ENCODE results near the gene LENG8.

The LENG8 gene

GRCh38 chr19:54470276-54470887 lies 21.4 kb downstream of the LENG8 start:
- no peaks in the 10 kb centered on the region for H3K9me3 ChIP-seq (ENCODE audit: severe bottlenecking)
- DNase-seq (ENCODE audit: low spot score) (no peak), ATAC-seq (ENCODE audit: low read depth) (no peak)
- H3K27ac ChIP-seq (ENCODE audit: poor library complexity, severe bottlenecking) = no peak overlapping the region
- no peak for TF ChIP-seq CTCF (IDR thresholded peaks at IDR 0.05; ENCODE audit: poor library complexity, severe bottlenecking)
- H3K36me3 ChIP-seq (ENCODE audit: low read depth) = no peaks in the 10 kb centered on the region
- H3K4me1 ChIP-seq (ENCODE audit: insufficient read depth, poor library complexity, severe bottlenecking) = peaks cover 13% of the 10 kb centered on the region
- H3K4me3 ChIP-seq (ENCODE audit: severe bottlenecking) = no peak overlapping the region
- no peaks in the 10 kb centered on the region for H3K27me3 ChIP-seq (ENCODE audit: insufficient read depth, poor library complexity, severe bottlenecking)

- ATAC-seq (ENCODE audit: low read depth) (peak; percentile 34; the same call in 2 of the 3 replicates), DNase-seq (ENCODE audit: low spot score) (peak; percentile 67)
- peak overlapping the region; percentile 25 for H3K4me3 ChIP-seq (ENCODE audit: severe bottlenecking)
- no peak for TF ChIP-seq CTCF (IDR thresholded peaks at IDR 0.05; ENCODE audit: poor library complexity, severe bottlenecking)
- no peaks in the 10 kb centered on the region for H3K36me3 ChIP-seq (ENCODE audit: low read depth)
- peaks cover 13% of the 10 kb centered on the region for H3K4me1 ChIP-seq (ENCODE audit: insufficient read depth, poor library complexity, severe bottlenecking)
- H3K27ac ChIP-seq (ENCODE audit: poor library complexity, severe bottlenecking) = peak overlapping the region; percentile 29
- no peaks in the 10 kb centered on the region for H3K9me3 ChIP-seq (ENCODE audit: severe bottlenecking)
- no peaks in the 10 kb centered on the region for H3K27me3 ChIP-seq (ENCODE audit: insufficient read depth, poor library complexity, severe bottlenecking)
Observed at GRCh38 chr19:54470991-54471782, 22.2 kb downstream of the LENG8 start.

GRCh38 chr19:54473071-54473891 lies 24.3 kb downstream of the LENG8 start, which contains the start of gene CDC42EP5:
Gene CDC42EP5 (minus strand): TSS chr19:54473296. CDS start chr19:54465547, 7,749 bp downstream.
- Histone ChIP-seq H3K27ac (ENCODE audit: poor library complexity, severe bottlenecking) (peak within 1 kb of the TSS; percentile 34), H3K9me3 (ENCODE audit: severe bottlenecking) (no peaks in the 10 kb centered on the region), H3K4me3 (ENCODE audit: severe bottlenecking) (peak within 1 kb of the TSS; percentile 28), H3K36me3 (ENCODE audit: low read depth) (no peaks in the 10 kb centered on the region), H3K4me1 (ENCODE audit: insufficient read depth, poor library complexity, severe bottlenecking) (peaks cover 13% of the 10 kb centered on the region), H3K27me3 (ENCODE audit: insufficient read depth, poor library complexity, severe bottlenecking) (no peaks in the 10 kb centered on the region)
- DNase-seq (ENCODE audit: low spot score) = no peak
- ATAC-seq (ENCODE audit: low read depth) = peak; percentile 72
- no peak for TF ChIP-seq CTCF (IDR thresholded peaks at IDR 0.05; ENCODE audit: poor library complexity, severe bottlenecking)

- Histone ChIP-seq H3K4me3 (ENCODE audit: severe bottlenecking) (no peak overlapping the region), H3K27me3 (ENCODE audit: insufficient read depth, poor library complexity, severe bottlenecking) (no peaks in the 10 kb centered on the region), H3K4me1 (ENCODE audit: insufficient read depth, poor library complexity, severe bottlenecking) (peaks cover 13% of the 10 kb centered on the region), H3K36me3 (ENCODE audit: low read depth) (no peaks in the 10 kb centered on the region), H3K27ac (ENCODE audit: poor library complexity, severe bottlenecking) (peak overlapping the region; percentile 34), H3K9me3 (ENCODE audit: severe bottlenecking) (no peaks in the 10 kb centered on the region)
- no peak; the same call in 2 of the 3 replicates for ATAC-seq (ENCODE audit: low read depth)
- DNase-seq (ENCODE audit: low spot score) = no peak
- no peak for TF ChIP-seq CTCF (IDR thresholded peaks at IDR 0.05; ENCODE audit: poor library complexity, severe bottlenecking)
Observed at GRCh38 chr19:54473892-54474372, 24.9 kb downstream of the LENG8 start.

All from RWPE2 (cell line).